Measurements from ENCODE around the gene FABP6. TPM values are rescaled to one million over a fixed set of nuclear protein-coding genes. Genes with fewer than 3 reads are reported as not detected.

The FABP6 gene
- total RNA-seq, 2 experiments from 2014 or later = not detected

DNA sequence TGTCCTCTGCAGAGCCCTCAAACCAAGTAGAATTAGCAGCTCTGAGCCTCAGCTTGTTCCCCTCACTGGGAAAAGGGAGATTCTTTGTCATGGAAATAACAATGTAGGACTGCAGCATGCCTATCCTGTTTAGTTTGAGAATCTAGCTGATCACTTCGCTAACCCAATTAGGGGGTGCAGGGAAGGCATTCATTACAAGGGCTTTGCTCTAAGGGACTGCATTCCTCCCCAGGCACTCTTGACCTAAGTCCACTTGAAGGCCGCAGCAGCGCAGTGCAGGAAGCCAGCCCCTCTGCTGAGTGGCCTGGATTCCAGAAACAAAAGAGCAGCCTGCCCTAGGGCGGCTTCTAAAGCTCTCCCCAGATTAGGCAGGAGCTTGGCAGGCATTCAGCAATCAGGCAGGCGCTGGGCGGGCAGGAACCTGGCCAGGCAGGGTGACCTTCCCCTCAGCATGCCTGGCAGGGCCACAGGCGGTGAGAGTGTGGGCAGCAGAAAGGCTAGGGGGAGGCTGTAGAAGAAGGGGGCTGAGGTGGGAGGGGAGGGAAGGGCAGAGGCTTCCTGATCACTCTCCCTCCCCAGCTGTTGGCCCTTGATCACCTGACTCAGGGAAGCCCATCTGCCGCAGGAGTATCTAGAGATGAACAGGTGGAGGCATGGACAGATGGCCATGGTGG, 58.2 kb downstream of the FABP6 start:
- intact Hi-C loops (cut with micrococcal nuclease) = no loop called here
- H3K27ac Mint-ChIP-seq = no peak overlapping the region
- no peak overlapping the region for H3K4me3 Mint-ChIP-seq
- no peaks in the 10 kb centered on the region for H3K27me3 Mint-ChIP-seq (ENCODE audit: low read depth)
- H3K4me1 Mint-ChIP-seq (ENCODE audit: low read depth) = no peaks in the 10 kb centered on the region
- CTCF ChIA-PET = interaction anchor here (0.8 kb wide), 1 partner anchor 17 kb away, joined by 3 read pairs; no protein-coding TSS in a partner anchor
- no peaks in the 10 kb centered on the region for H3K36me3 Mint-ChIP-seq (ENCODE audit: low read depth)
- no peak for DNase-seq
- H3K9me3 Mint-ChIP-seq = no peaks in the 10 kb centered on the region

Other genes with a start within 250 kb of the FABP6 start
- 10 to 100 TPM; 46.0 to 47.1 TPM for gene TTC1, start 220.4 kb upstream of the FABP6 start, total RNA-seq
- 10 to 100 TPM; 14.8 to 15.8 TPM for gene PWWP2A, start 110.1 kb upstream of the FABP6 start, total RNA-seq
- not detected for gene CCNJL, start 83.1 kb downstream of the FABP6 start, total RNA-seq
- not detected for gene C1QTNF2, start 141.1 kb downstream of the FABP6 start, total RNA-seq
- gene FAM200C, start 170.5 kb downstream of the FABP6 start, total RNA-seq = under 1 TPM; 0.84 to 0.93 TPM
- gene SLU7, start 189.6 kb downstream of the FABP6 start, total RNA-seq = 10 to 100 TPM; 33.2 to 34.3 TPM
- gene PTTG1, start 192.3 kb downstream of the FABP6 start, total RNA-seq = 100 to 1,000 TPM; 254 to 270 TPM